Cardiac muscle cell (in vitro differentiated cells and primary cell): ENCODE measurements around the gene FBXW4. TPM values are rescaled to one million over a fixed set of nuclear protein-coding genes. Genes with fewer than 3 reads are reported as not detected.

Experiments
- DNase-seq, 2 donors: peaks; one replicate each; pipeline versions ENCODE4 v3.0.0 to v3.0.0-alpha.2; 2010 to 2017; ENCODE audit warnings: low read depth in 1 of 2, low spot score in 1 of 2
- H3K27ac ChIP-seq: fragments of 200-600 bp; sonication (generic); 2 replicates; pipeline ENCODE4 v1.5.1; 2016
- H3K27me3 ChIP-seq: fragments of 200-600 bp; sonication (generic); 2 replicates; pipeline ENCODE4 v1.6.0; 2016; ENCODE audit warnings: control low read depth
- H3K36me3 ChIP-seq: fragments of 200-600 bp; sonication (generic); 2 replicates; pipeline ENCODE4 v1.5.1; 2016; ENCODE audit warnings: control low read depth
- H3K4me1 ChIP-seq: fragments of 200-600 bp; sonication (generic); 2 replicates; pipeline ENCODE4 v1.8.1; 2017; ENCODE audit warnings: low read depth, mild to moderate bottlenecking, mixed run types
- H3K4me3 ChIP-seq: fragments of 200-600 bp; sonication (generic); 2 replicates; pipeline ENCODE4 v1.5.1; 2016; ENCODE audit warnings: mild to moderate bottlenecking
- H3K9me3 ChIP-seq: fragments of 200-600 bp; sonication (generic); 2 replicates; pipeline ENCODE4 v1.5.1; 2017; ENCODE audit warnings: low read depth, mild to moderate bottlenecking, control low read depth
- CTCF ChIP-seq: IDR thresholded peaks from 2 replicates; pipeline ENCODE4 v1.5.1; 2012; ENCODE audit warnings: low read depth, mild to moderate bottlenecking, low read length
- polyA plus RNA-seq: library from polyadenylated mRNA; unstranded; fragments of >200 nt; fragmentation: Nextera tagmentation; extraction: Ambion mirVana; gene quantifications from 2 replicates; pipeline ENCODE4 v1.2.1, GENCODE V29; 2016
- total RNA-seq: library from RNA; depleted of rRNA; stranded (reverse); fragments of >200 nt; gene quantifications from 2 replicates; pipeline ENCODE4 v1.2.3, GENCODE V29; 2016

Gene FBXW4
- total and polyA plus RNA-seq, 2 experiments from 2014 or later, result 19.6 to 72.0 TPM

GRCh38 chr10:101568054-101568745, 126.8 kb downstream of the FBXW4 start:
- H3K27me3 ChIP-seq, result peaks cover 3% of the 10 kb centered on the region
- no peak for DNase-seq
- no peaks in the 10 kb centered on the region for H3K36me3 ChIP-seq
- no peaks in the 10 kb centered on the region for H3K4me1 ChIP-seq
- no peaks in the 10 kb centered on the region for H3K9me3 ChIP-seq
- no peak for TF ChIP-seq CTCF
- H3K4me3 ChIP-seq, result no peak overlapping the region
- H3K27ac ChIP-seq, result no peak overlapping the region

- peaks cover 3% of the 10 kb centered on the region for H3K27me3 ChIP-seq
These were observed 127.6 kb downstream of the FBXW4 start for GRCh38 chr10:101567165-101568006.

GRCh38 chr10:101566333-101567164, 128.4 kb downstream of the FBXW4 start:
- Histone ChIP-seq H3K4me1 (no peaks in the 10 kb centered on the region), H3K9me3 (no peaks in the 10 kb centered on the region), H3K4me3 (no peak overlapping the region), H3K27ac (no peak overlapping the region), H3K36me3 (no peaks in the 10 kb centered on the region), H3K27me3 (peaks cover 3% of the 10 kb centered on the region)
- TF ChIP-seq CTCF, result no peak
- peak; percentile 44 to 59 for DNase-seq

More at GRCh38 chr10:101567165-101568006, 127.6 kb downstream of the FBXW4 start:
- Histone ChIP-seq H3K9me3 (no peaks in the 10 kb centered on the region), H3K27ac (no peak overlapping the region), H3K4me1 (no peaks in the 10 kb centered on the region), H3K36me3 (no peaks in the 10 kb centered on the region), H3K4me3 (no peak overlapping the region)
- no peak for DNase-seq
- no peak for TF ChIP-seq CTCF

- Histone ChIP-seq H3K4me3 (no peak overlapping the region), H3K36me3 (no peaks in the 10 kb centered on the region), H3K27me3 (peaks cover 3% of the 10 kb centered on the region), H3K9me3 (no peaks in the 10 kb centered on the region), H3K4me1 (no peaks in the 10 kb centered on the region), H3K27ac (no peak overlapping the region)
- no peak for DNase-seq
- no peak for TF ChIP-seq CTCF
These were observed 129.0 kb downstream of the FBXW4 start for GRCh38 chr10:101565936-101566332.

GRCh38 chr10:101565370-101565900, 129.5 kb downstream of the FBXW4 start:
- DNase-seq, result no peak

More at GRCh38 chr10:101565370-101565900, 129.5 kb downstream of the FBXW4 start:
- peaks cover 3% of the 10 kb centered on the region for H3K27me3 ChIP-seq
- no peaks in the 10 kb centered on the region for H3K36me3 ChIP-seq
- no peaks in the 10 kb centered on the region for H3K9me3 ChIP-seq
- no peak overlapping the region for H3K27ac ChIP-seq
- no peak for TF ChIP-seq CTCF
- H3K4me1 ChIP-seq, result no peaks in the 10 kb centered on the region
- H3K4me3 ChIP-seq, result no peak overlapping the region
